NCI-H82 (cell line): ENCODE data around the gene GPR82.
"Not testable (repeated sequence)": the region's sequence is repeated elsewhere in the genome, so short reads cannot be mapped to it uniquely, and the experiment has no call there.

ENCODE experiments used
- DNase-seq: peaks from one replicate; lab custom pipeline; 2025; lab: John Stamatoyannopoulos, UW

The GPR82 gene

GRCh38 chrX:41718481-41719235 lies 5.3 kb upstream of the GPR82 start:
- DNase-seq = no peak

- not testable (repeated sequence) for DNase-seq
Observed at GRCh38 chrX:41719610-41720009, 4.4 kb upstream of the GPR82 start.

GRCh38 chrX:41720125-41720779 lies 3.7 kb upstream of the GPR82 start:
- no peak for DNase-seq

- DNase-seq = no peak
Observed at GRCh38 chrX:41721590-41721989, 2.4 kb upstream of the GPR82 start.

DNA sequence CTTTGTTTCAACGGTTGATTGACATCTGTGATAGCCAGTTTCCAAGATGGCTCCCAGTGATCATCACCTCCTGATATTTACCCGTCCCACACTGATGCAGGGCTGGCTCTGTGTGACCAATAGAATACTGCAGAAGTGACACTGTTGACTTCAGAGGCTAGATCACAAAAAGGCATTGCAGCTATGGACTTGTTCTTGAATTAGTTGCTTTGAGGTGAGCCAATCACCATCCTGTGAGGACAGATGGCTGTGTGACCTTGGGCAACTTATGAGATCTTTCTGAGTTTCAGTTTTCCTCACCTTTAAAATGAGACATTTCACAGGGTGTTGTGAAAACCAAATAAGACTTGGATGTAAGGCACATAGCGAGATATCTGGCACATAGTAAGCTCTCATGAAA lies 1.8 kb upstream of the GPR82 start:
- no peak for DNase-seq

- no peak for DNase-seq
Observed at GRCh38 chrX:41722816-41723618, 964 bp upstream of the GPR82 start.

DNA sequence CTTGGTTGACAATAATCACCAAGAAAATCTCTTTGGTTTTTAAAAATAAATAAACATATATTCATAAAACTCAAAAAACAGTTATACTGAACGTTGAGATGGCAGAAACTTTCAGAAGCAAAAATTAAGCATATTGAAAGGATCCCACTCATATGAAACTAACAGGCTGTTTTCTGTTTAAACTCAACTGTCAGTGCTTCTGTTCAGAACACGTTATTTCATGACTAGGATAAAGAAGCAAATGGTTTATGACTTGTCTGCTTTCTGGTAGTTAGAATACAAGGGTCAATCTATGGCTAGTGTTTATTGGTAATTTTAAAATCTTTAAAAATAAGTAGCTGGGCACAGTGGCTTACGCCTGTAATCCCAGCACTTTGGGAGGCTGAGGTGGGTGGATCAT lies 4.1 kb downstream of the GPR82 start:
- no peak for DNase-seq

DNA sequence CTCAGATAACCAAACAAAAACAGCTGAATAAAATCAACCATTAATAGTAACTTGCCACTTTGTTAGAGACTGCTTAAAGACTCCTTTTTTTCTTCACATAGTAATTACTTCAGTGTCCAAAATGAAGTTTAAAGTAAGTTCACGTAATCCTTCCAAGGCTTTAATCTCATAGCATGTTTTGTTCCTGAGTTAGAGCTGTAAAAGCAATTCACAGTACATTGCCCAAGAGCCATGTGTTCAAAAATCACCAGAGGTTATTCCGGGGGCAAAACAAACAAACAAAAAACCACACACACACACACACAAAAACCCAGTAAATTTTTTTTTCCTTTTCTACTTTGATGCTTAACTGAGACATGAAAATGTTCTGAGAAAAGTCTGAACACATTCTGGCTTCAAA lies 6.1 kb downstream of the GPR82 start:
- DNase-seq = peak; percentile 19

DNA sequence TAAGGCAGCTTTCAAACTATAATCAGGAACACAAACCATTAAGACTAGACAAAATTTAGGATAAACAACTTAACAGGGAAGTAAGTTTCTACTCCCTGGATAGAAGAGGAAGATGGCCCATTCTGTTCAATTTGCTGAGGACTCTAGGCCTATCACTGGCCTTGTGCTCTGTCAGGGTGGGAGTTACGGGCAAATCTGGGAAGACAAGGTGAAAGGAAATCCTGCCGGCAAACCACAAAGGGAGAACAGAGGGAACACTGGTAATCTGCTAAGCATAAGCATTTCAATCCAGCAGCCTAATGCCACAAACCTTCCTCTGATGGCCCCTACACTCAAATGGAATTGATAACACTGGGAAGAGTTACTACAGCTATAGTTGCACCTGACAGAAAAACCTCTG lies 8.3 kb downstream of the GPR82 start:
- DNase-seq = peak; percentile 35

GRCh38 chrX:41733939-41734338 lies 10.0 kb downstream of the GPR82 start:
- no peak for DNase-seq

DNA sequence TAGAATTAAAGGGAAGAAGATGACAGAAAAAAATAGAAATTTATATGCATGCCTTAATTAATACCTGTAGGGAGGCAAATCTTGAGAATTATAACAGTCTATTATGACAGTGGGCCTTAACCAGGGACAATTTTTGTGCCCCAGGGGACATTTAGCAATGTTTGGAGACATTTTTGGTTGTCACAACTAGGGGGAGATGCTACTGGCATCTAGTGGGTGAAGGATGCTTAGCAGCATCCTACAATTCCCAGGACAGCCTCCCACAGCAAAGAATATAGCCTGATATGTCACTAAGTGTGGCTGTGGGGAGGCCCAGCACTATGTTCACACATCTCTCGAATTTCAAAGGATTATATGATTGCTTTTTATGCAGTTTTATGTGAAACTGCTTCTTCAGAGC lies 10.5 kb downstream of the GPR82 start:
- peak; percentile 45 for DNase-seq

DNA sequence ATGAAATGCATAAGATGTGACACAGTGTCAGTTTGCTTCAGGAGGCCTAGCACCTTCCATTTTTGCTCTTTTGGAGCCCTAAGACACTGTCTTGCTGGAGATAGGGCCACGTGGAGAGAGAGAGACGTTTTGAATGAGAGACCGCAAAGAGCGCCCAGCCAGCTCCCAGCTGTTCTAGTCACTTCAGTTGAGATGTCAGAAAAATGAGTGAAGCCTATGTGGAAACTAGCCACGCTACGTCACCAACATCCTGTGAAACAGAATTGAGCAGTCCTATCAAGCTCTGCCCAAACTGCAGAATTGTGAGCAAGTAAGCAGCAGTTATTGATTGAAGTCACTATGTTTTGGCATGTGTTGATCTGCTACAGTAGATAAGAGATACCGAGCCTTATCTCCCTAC lies 13.1 kb downstream of the GPR82 start:
- no peak for DNase-seq

DNA sequence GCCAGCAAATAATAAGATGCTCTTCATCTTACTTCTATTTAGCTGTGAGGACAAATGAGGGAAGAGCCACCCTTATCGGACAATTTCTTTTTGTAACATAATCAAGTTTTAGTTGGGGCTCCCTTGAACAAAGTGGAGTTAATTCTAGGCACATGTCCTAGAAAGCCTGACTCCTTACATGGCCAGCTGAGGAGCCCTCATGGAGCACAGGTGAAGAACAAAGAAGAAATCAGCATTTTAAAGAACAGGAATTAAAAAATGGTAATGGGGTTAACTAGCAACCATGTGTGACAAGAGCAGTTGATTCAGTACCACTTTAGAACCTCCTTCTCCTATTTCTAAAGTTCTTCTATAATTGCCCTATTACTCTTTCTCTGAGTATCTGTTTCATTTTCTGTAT lies 15.9 kb downstream of the GPR82 start:
- DNase-seq = no peak

DNA sequence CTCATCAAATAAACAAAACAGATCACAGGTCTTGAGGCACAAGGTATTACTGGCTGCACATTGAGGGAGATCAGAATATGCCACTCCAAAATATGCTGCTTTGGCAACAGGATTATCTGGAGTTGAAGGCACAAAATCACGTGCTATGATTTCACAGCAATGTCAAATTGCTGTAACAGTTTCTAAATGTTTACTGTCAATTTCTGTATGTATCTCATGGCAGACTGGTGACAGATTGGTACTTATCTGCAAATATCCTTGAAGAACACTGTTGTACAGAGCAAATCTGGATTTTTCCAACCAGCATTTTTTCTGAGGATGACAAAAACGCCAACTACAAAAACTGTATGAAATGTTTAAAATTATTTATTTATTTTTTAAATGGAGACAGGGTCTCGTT lies 26.7 kb downstream of the GPR82 start:
- peak; percentile 6 for DNase-seq

DNA sequence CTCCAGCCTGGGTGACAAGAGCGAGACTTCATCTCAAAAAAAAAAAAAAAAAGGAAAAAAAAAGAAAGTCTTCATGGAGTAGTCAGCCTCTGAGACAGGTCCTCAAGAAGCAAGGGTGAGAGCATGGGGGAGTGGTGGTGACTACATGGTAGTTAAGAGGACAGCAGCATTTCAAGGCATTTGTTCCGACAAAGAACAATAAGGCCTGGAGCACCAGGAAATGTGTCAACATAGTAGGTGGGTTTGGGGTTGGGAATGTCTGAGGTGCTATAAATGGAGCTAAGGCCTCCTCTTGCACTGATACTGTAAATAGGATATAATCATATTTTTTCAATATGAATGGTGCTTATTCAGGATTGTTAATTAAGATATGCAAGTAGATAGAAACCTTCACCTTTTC lies 34.4 kb downstream of the GPR82 start:
- DNase-seq = no peak

- peak; percentile 59 for DNase-seq
Observed at GRCh38 chrX:41759817-41760216, 35.8 kb downstream of the GPR82 start.

DNA sequence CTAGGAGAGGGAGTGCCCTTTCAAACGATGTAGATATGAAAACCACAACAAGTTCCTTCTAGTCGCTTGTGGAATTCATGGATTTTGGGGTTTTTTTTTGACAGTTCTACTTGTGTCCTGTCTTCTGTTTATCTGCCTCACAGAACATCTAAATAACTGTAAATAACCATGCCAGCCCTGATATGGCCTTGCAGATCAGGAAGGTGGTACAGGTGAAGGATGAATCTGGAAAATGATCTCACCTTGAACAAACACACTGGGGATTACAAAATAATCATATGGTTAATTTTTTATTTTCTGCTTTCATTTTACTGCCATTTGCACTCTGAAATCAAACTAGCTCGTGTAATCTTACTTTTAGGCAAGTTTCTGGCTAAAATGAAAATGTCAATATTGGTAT lies 37.2 kb downstream of the GPR82 start:
- no peak for DNase-seq

GRCh38 chrX:41761702-41762101 lies 37.7 kb downstream of the GPR82 start:
- no peak for DNase-seq

GRCh38 chrX:41779030-41779564 lies 55.1 kb downstream of the GPR82 start:
- DNase-seq = peak; percentile 62
